Cardiac muscle cell (in vitro differentiated cells and primary cell): Measurements from ENCODE around the gene RSL1D1. TPM values are rescaled to one million over a fixed set of nuclear protein-coding genes. Genes with fewer than 3 reads are reported as not detected.

Source experiments
- DNase-seq, 2 donors: peaks; one replicate each; pipeline versions ENCODE4 v3.0.0 to v3.0.0-alpha.2; 2010 to 2017; ENCODE audit warnings: low read depth in 1 of 2, low spot score in 1 of 2
- H3K27ac ChIP-seq: fragments of 200-600 bp; sonication (generic); 2 replicates; pipeline ENCODE4 v1.5.1; 2016
- H3K27me3 ChIP-seq: fragments of 200-600 bp; sonication (generic); 2 replicates; pipeline ENCODE4 v1.6.0; 2016; ENCODE audit warnings: control low read depth
- H3K36me3 ChIP-seq: fragments of 200-600 bp; sonication (generic); 2 replicates; pipeline ENCODE4 v1.5.1; 2016; ENCODE audit warnings: control low read depth
- H3K4me1 ChIP-seq: fragments of 200-600 bp; sonication (generic); 2 replicates; pipeline ENCODE4 v1.8.1; 2017; ENCODE audit warnings: low read depth, mild to moderate bottlenecking, mixed run types
- H3K4me3 ChIP-seq: fragments of 200-600 bp; sonication (generic); 2 replicates; pipeline ENCODE4 v1.5.1; 2016; ENCODE audit warnings: mild to moderate bottlenecking
- H3K9me3 ChIP-seq: fragments of 200-600 bp; sonication (generic); 2 replicates; pipeline ENCODE4 v1.5.1; 2017; ENCODE audit warnings: low read depth, mild to moderate bottlenecking, control low read depth
- CTCF ChIP-seq: IDR thresholded peaks from 2 replicates; pipeline ENCODE4 v1.5.1; 2012; ENCODE audit warnings: low read depth, mild to moderate bottlenecking, low read length
- polyA plus RNA-seq: library from polyadenylated mRNA; unstranded; fragments of >200 nt; fragmentation: Nextera tagmentation; extraction: Ambion mirVana; gene quantifications from 2 replicates; pipeline ENCODE4 v1.2.1, GENCODE V29; 2016
- total RNA-seq: library from RNA; depleted of rRNA; stranded (reverse); fragments of >200 nt; gene quantifications from 2 replicates; pipeline ENCODE4 v1.2.3, GENCODE V29; 2016

The RSL1D1 gene
- total RNA-seq (53.7 and 153 TPM in 2 replicates), polyA plus RNA-seq (144 and 194 TPM in 2 replicates)

GRCh38 chr16:11851294-11852091 is at the start of gene RSL1D1:
RSL1D1 (minus strand) TSS chr16:11851542; CDS start chr16:11851512, 30 bp downstream.
- H3K4me1 ChIP-seq, result peaks cover 17% of the 10 kb centered on the region
- H3K27me3 ChIP-seq, result no peaks in the 10 kb centered on the region
- no peak for TF ChIP-seq CTCF
- DNase-seq, result peak; percentile 95
- H3K36me3 ChIP-seq, result peaks cover 21% of the 10 kb centered on the region
- H3K9me3 ChIP-seq, result no peaks in the 10 kb centered on the region
- H3K27ac ChIP-seq, result peak within 1 kb of the TSS; percentile 95
- H3K4me3 ChIP-seq, result peak within 1 kb of the TSS; percentile 96

- H3K27me3 ChIP-seq, result no peaks in the 10 kb centered on the region
- DNase-seq, result peak in 1 of 2 donors; percentile 4
- H3K9me3 ChIP-seq, result no peaks in the 10 kb centered on the region
- no peak overlapping the region for H3K4me3 ChIP-seq
- no peak for TF ChIP-seq CTCF
- H3K36me3 ChIP-seq, result peaks cover 7% of the 10 kb centered on the region
- no peaks in the 10 kb centered on the region for H3K4me1 ChIP-seq
- no peak overlapping the region for H3K27ac ChIP-seq
These were observed 49.7 kb upstream of the RSL1D1 start for GRCh38 chr16:11901091-11901490.

- peak in 1 of 2 donors; percentile 51 for DNase-seq
- Histone ChIP-seq H3K27me3 (no peaks in the 10 kb centered on the region), H3K4me1 (no peaks in the 10 kb centered on the region), H3K9me3 (no peaks in the 10 kb centered on the region), H3K27ac (peak overlapping the region; percentile 50), H3K36me3 (peaks cover 29% of the 10 kb centered on the region), H3K4me3 (no peak overlapping the region)
- TF ChIP-seq CTCF, result no peak
These were observed 45.3 kb upstream of the RSL1D1 start for GRCh38 chr16:11896486-11897176.

- Histone ChIP-seq H3K4me1 (no peaks in the 10 kb centered on the region), H3K9me3 (no peaks in the 10 kb centered on the region), H3K36me3 (peaks cover 46% of the 10 kb centered on the region), H3K27me3 (no peaks in the 10 kb centered on the region), H3K4me3 (no peak overlapping the region), H3K27ac (no peak overlapping the region)
- TF ChIP-seq CTCF, result no peak
- DNase-seq, result no peak
These were observed 42.2 kb upstream of the RSL1D1 start for GRCh38 chr16:11893571-11893970.

- H3K27ac ChIP-seq, result no peak overlapping the region
- TF ChIP-seq CTCF, result no peak
- H3K36me3 ChIP-seq, result peaks cover 46% of the 10 kb centered on the region
- H3K4me1 ChIP-seq, result no peaks in the 10 kb centered on the region
- no peak overlapping the region for H3K4me3 ChIP-seq
- no peak for DNase-seq
- H3K9me3 ChIP-seq, result no peaks in the 10 kb centered on the region
- H3K27me3 ChIP-seq, result no peaks in the 10 kb centered on the region
These were observed 41.4 kb upstream of the RSL1D1 start for GRCh38 chr16:11892761-11893160.
